ENCODE results near the gene SCIN. TPM values are rescaled to one million over a fixed set of nuclear protein-coding genes. Genes with fewer than 3 reads are reported as not detected.
"Not testable (repeated sequence)": the region's sequence is repeated elsewhere in the genome, so short reads cannot be mapped to it uniquely, and the experiment has no call there.

The SCIN gene
- total RNA-seq, 2 experiments from 2014 or later: 1.6 to 1.7 TPM

GRCh38 chr7:12674861-12675260 is 104.3 kb downstream of the SCIN start:
- CTCF ChIA-PET: interaction anchor here (0.6 to 3.5 kb wide), 5 partner anchors 12 to 588 kb away, joined by 3 to 16 read pairs (median 3); partner anchors contain the start of gene ARL4A
- Mint-ChIP-seq H3K27me3 (no peaks in the 10 kb centered on the region), H3K27ac (no peak overlapping the region), H3K4me3 (no peak overlapping the region), H3K36me3 (ENCODE audit: low read depth) (no peaks in the 10 kb centered on the region), H3K4me1 (peaks cover 8% of the 10 kb centered on the region), H3K9me3 (no peaks in the 10 kb centered on the region)
- POLR2A ChIA-PET: interaction anchor here (1.2 kb wide), 1 partner anchor 12 kb away, joined by 5 read pairs; no protein-coding TSS in a partner anchor
- peak; percentile 69 for DNase-seq

GRCh38 chr7:12683678-12684585 is 113.4 kb downstream of the SCIN start:
- Mint-ChIP-seq H3K27me3 (no peaks in the 10 kb centered on the region), H3K4me3 (no peak overlapping the region), H3K36me3 (ENCODE audit: low read depth) (peaks cover 7% of the 10 kb centered on the region), H3K9me3 (no peaks in the 10 kb centered on the region), H3K27ac (no peak overlapping the region), H3K4me1 (peaks cover 27% of the 10 kb centered on the region)
- POLR2A ChIA-PET: no interaction called here
- no peak for DNase-seq
- CTCF ChIA-PET: no interaction called here

- POLR2A ChIA-PET: no interaction called here
These were observed 114.2 kb downstream of the SCIN start for GRCh38 chr7:12684733-12685132.

GRCh38 chr7:12685550-12685949 is 115.0 kb downstream of the SCIN start:
- Mint-ChIP-seq H3K4me1 (peaks cover 40% of the 10 kb centered on the region), H3K27me3 (no peaks in the 10 kb centered on the region), H3K27ac (peak overlapping the region; percentile 96), H3K36me3 (ENCODE audit: low read depth) (peaks cover 8% of the 10 kb centered on the region), H3K4me3 (peak overlapping the region; percentile 31), H3K9me3 (no peaks in the 10 kb centered on the region)
- ChIA-PET POLR2A (no interaction called here), CTCF (interaction anchor here (1.1 to 2.8 kb wide), 10 partner anchors 10 to 423 kb away, joined by 3 to 45 read pairs (median 11); no protein-coding TSS in a partner anchor)
- peak; percentile 52 for DNase-seq

More at GRCh38 chr7:12684733-12685132, 114.2 kb downstream of the SCIN start:
- peaks cover 33% of the 10 kb centered on the region for H3K4me1 Mint-ChIP-seq
- no peak overlapping the region for H3K27ac Mint-ChIP-seq
- peaks cover 8% of the 10 kb centered on the region for H3K36me3 Mint-ChIP-seq (ENCODE audit: low read depth)
- DNase-seq: no peak
- no peaks in the 10 kb centered on the region for H3K9me3 Mint-ChIP-seq
- CTCF ChIA-PET: no interaction called here
- H3K4me3 Mint-ChIP-seq: no peak overlapping the region
- no peaks in the 10 kb centered on the region for H3K27me3 Mint-ChIP-seq

GRCh38 chr7:12686234-12686890 is 115.8 kb downstream of the SCIN start:
- Mint-ChIP-seq H3K27ac (peak overlapping the region; percentile 96), H3K9me3 (no peaks in the 10 kb centered on the region), H3K27me3 (no peaks in the 10 kb centered on the region), H3K4me1 (peaks cover 41% of the 10 kb centered on the region), H3K36me3 (ENCODE audit: low read depth) (peaks cover 8% of the 10 kb centered on the region), H3K4me3 (peak overlapping the region; percentile 97)
- peak; percentile 94 for DNase-seq
- CTCF ChIA-PET: interaction anchor here (0.6 to 2.8 kb wide), 55 partner anchors 9 to 1223 kb away, joined by 3 to 45 read pairs (median 4); no protein-coding TSS in a partner anchor
- POLR2A ChIA-PET: interaction anchor here (1.0 to 1.4 kb wide), 2 partner anchors 12 to 427 kb away, joined by 3 to 5 read pairs; no protein-coding TSS in a partner anchor

GRCh38 chr7:12686891-12687717 is 116.6 kb downstream of the SCIN start, which contains the start of gene ARL4A:
TSS of gene ARL4A (plus strand) at chr7:12687633. CDS start at chr7:12688255, 622 bp downstream.
- Mint-ChIP-seq H3K4me3 (peak within 1 kb of the TSS; percentile 97), H3K36me3 (ENCODE audit: low read depth) (peaks cover 8% of the 10 kb centered on the region), H3K9me3 (no peaks in the 10 kb centered on the region), H3K27ac (peak within 1 kb of the TSS; percentile 96), H3K4me1 (peaks cover 41% of the 10 kb centered on the region), H3K27me3 (no peaks in the 10 kb centered on the region)
- POLR2A ChIA-PET: interaction anchor here (0.7 to 1.4 kb wide), 4 partner anchors 9 to 426 kb away, joined by 3 to 5 read pairs (median 3); no protein-coding TSS in a partner anchor
- DNase-seq: peak; percentile 95
- CTCF ChIA-PET: interaction anchor here (0.6 to 2.8 kb wide), 51 partner anchors 9 to 1222 kb away, joined by 3 to 45 read pairs (median 4); no protein-coding TSS in a partner anchor

- H3K36me3 Mint-ChIP-seq (ENCODE audit: low read depth): peaks cover 8% of the 10 kb centered on the region
- peak overlapping the region; percentile 96 for H3K27ac Mint-ChIP-seq
- peak overlapping the region; percentile 97 for H3K4me3 Mint-ChIP-seq
- no peak for DNase-seq
- POLR2A ChIA-PET: interaction anchor here (0.7 kb wide), 2 partner anchors 9 to 21 kb away, joined by 3 read pairs; no protein-coding TSS in a partner anchor
- peaks cover 42% of the 10 kb centered on the region for H3K4me1 Mint-ChIP-seq
- H3K9me3 Mint-ChIP-seq: no peaks in the 10 kb centered on the region
- H3K27me3 Mint-ChIP-seq: no peaks in the 10 kb centered on the region
- CTCF ChIA-PET: interaction anchor here (1.1 to 2.8 kb wide), 19 partner anchors 8 to 413 kb away, joined by 3 to 45 read pairs (median 7); no protein-coding TSS in a partner anchor
These were observed 117.2 kb downstream of the SCIN start for GRCh38 chr7:12687718-12688171.

GRCh38 chr7:12688485-12689170 is 118.1 kb downstream of the SCIN start:
- H3K36me3 Mint-ChIP-seq (ENCODE audit: low read depth); POLR2A ChIA-PET; DNase-seq; H3K27ac Mint-ChIP-seq; H3K27me3 Mint-ChIP-seq; H3K9me3 Mint-ChIP-seq: not testable (repeated sequence)
- CTCF ChIA-PET: interaction anchor here (2.4 to 2.7 kb wide), 3 partner anchors 7 to 41 kb away, joined by 7 to 30 read pairs (median 25); no protein-coding TSS in a partner anchor
- peaks cover 47% of the 10 kb centered on the region for H3K4me1 Mint-ChIP-seq
- peak overlapping the region; percentile 97 for H3K4me3 Mint-ChIP-seq

GRCh38 chr7:12689451-12689850 is 118.9 kb downstream of the SCIN start:
- POLR2A ChIA-PET: interaction anchor here (1.0 kb wide), 1 partner anchor 26 kb away, joined by 4 read pairs; no protein-coding TSS in a partner anchor

GRCh38 chr7:12690041-12690878 is 119.7 kb downstream of the SCIN start:
- Mint-ChIP-seq H3K4me1 (peaks cover 49% of the 10 kb centered on the region), H3K27me3 (no peaks in the 10 kb centered on the region), H3K4me3 (no peak overlapping the region)

More at GRCh38 chr7:12689451-12689850, 118.9 kb downstream of the SCIN start:
- DNase-seq: no peak
- H3K9me3 Mint-ChIP-seq: no peaks in the 10 kb centered on the region
- no peak overlapping the region for H3K27ac Mint-ChIP-seq
- CTCF ChIA-PET: interaction anchor here (0.9 to 2.4 kb wide), 4 partner anchors 10 to 420 kb away, joined by 3 to 7 read pairs (median 4); no protein-coding TSS in a partner anchor
- H3K4me3 Mint-ChIP-seq: no peak overlapping the region
- no peaks in the 10 kb centered on the region for H3K27me3 Mint-ChIP-seq
- peaks cover 49% of the 10 kb centered on the region for H3K4me1 Mint-ChIP-seq
- H3K36me3 Mint-ChIP-seq (ENCODE audit: low read depth): peaks cover 8% of the 10 kb centered on the region

More at GRCh38 chr7:12690041-12690878, 119.7 kb downstream of the SCIN start:
- Mint-ChIP-seq H3K36me3 (ENCODE audit: low read depth) (peaks cover 8% of the 10 kb centered on the region), H3K27ac (no peak overlapping the region), H3K9me3 (no peaks in the 10 kb centered on the region)
- ChIA-PET POLR2A (interaction anchor here (1.0 kb wide), 1 partner anchor 26 kb away, joined by 4 read pairs; no protein-coding TSS in a partner anchor), CTCF (interaction anchor here (0.9 to 2.4 kb wide), 4 partner anchors 9 to 419 kb away, joined by 3 to 7 read pairs (median 4); no protein-coding TSS in a partner anchor)
- DNase-seq: no peak
